ENCODE measurements around the gene FFAR3. TPM values are rescaled to one million over a fixed set of nuclear protein-coding genes. Genes with fewer than 3 reads are reported as not detected.

The FFAR3 gene, protein sequence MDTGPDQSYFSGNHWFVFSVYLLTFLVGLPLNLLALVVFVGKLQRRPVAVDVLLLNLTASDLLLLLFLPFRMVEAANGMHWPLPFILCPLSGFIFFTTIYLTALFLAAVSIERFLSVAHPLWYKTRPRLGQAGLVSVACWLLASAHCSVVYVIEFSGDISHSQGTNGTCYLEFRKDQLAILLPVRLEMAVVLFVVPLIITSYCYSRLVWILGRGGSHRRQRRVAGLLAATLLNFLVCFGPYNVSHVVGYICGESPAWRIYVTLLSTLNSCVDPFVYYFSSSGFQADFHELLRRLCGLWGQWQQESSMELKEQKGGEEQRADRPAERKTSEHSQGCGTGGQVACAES
- total RNA-seq: not detected in 2 replicates

DNA sequence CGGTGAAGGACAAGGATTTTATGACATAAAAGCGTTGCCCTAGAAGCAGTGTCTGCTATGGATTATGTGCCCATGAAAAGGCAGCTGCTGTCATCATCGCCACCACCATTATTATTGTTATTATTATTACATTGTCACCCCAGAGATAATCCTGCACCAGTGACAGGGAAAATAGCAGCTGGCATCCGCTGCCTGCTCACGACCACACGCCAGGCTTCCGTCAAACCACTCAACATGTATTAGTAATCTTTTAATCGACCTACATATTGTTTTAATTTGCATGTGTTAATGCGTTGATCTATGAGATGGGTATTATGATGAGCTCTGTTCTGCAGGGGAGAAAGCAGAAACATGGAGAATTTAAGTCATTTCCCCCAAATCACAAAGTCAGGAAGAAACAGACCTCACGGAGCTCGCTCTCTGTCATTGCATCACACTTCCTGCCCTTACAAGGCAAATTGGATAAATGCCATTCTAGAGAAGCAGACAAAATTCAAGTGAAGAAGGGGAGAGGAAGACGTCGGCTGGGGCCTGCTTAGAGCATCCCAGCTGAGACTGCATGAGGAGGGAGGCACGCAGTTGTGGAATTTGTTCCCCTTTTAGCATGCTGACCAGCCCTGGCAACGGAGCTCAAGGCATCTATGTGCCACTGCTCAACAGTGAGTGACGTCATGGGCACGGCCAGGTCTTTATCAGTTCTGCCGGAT lies at the start of gene FFAR3:
FFAR3 (plus strand) TSS at position 594 of the 707 bp plus-strand sequence. CDS start 431 bp downstream, outside the sequence.

DNA sequence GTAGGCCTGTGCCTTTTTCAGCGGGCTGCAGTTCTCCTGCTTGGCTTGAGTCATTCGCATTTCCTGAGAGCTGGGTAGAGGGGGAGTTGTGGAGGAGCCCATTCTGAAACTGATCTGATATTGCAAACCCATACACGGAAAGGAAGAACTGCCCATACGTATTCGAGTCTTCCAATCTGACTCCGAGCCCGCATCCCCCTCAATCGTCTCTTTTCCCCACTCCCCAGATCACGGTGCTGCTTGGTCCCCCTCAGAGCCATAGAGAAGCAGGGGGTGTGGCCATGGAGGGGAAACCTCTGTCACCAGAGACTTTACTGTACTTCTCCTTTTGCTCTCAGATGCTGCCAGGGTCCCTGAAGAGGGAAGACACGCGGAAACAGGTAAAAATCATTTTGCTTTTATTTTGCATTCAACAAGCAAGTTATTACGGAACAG lies 29.4 kb upstream of the FFAR3 start, which contains the start of gene CD22:
CD22 (plus strand) TSS at position 337 of the 435 bp plus-strand sequence. CDS start 2,854 bp downstream, outside the sequence.

DNA sequence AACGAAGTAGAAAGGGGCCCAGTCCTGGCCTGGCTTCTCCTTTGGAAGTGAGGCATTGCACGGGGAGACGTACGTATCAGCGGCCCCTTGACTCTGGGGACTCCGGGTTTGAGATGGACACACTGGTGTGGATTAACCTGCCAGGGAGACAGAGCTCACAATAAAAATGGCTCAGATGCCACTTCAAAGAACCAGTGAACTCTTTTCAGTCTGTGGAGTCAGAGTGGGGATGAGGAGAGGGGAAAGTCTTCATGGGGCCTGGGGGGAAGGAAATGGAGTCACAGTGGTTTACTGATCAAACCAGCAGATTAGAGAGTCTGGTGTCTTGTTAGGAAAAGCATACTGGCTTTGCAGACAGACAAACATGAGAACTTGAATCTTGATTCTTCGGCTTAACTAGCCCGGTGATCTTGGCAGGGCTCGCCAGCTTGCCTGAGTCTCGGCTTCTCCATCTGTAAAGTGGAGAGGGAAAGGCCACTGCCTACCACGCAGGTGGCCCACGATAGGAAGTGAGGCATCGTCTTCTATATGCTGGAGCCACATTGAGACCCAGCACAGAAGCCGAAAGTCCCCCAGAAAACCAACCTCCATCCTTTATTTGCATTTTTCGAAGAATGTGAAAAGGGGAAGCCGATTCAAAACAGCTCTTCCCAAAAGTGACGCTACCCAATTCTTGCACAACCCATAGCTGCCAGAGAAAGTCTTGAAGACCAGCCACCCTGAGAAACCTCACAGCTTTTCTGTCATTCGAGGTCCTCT lies 10.9 kb upstream of the FFAR3 start, which contains the start of gene FFAR1:
FFAR1 (plus strand) TSS at position 732 of the 759 bp plus-strand sequence. CDS start 3,650 bp downstream, outside the sequence.

DNA sequence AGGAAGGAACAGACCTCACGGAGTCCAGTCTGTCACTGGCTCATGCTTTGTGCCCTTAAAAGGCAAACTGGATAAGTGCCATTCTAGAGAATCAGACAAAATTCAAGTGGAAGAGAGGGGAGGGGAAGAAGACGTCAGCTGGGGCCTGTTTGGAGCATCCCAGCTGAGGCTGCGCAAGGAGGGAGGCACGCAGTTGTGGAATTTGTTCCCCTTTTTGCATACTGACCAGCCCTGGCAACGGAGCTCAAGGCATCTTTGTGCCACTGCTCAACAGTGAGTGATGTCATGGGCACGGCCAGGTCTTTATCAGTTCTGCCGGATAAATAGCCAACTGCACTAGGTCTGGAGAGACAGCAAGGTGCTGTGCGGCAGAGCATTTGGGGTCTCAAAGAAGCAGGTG lies 12.5 kb downstream of the FFAR3 start, which contains the start of gene GPR42:
GPR42 (plus strand) TSS at position 347 of the 400 bp plus-strand sequence. CDS start 292 bp downstream, outside the sequence.

Other genes with a start within 250 kb of the FFAR3 start
- gene FXYD3, start 242.6 kb upstream of the FFAR3 start, total RNA-seq: not detected in 2 replicates
- not detected in 2 replicates for gene LGI4, start 223.4 kb upstream of the FFAR3 start, total RNA-seq
- 0.32 and 0.52 TPM in 2 replicates for gene FXYD1, start 219.6 kb upstream of the FFAR3 start, total RNA-seq
- gene FXYD7, start 215.2 kb upstream of the FFAR3 start, total RNA-seq: not detected in 2 replicates
- 46.0 and 64.4 TPM in 2 replicates for gene FXYD5, start 203.7 kb upstream of the FFAR3 start, total RNA-seq
- gene FAM187B, start 129.7 kb upstream of the FFAR3 start, total RNA-seq: not detected in 2 replicates
- gene LSR, start 109.5 kb upstream of the FFAR3 start, total RNA-seq: 0.11 and 0.13 TPM in 2 replicates
- 45.9 and 51.5 TPM in 2 replicates for gene USF2, start 89.5 kb upstream of the FFAR3 start, total RNA-seq
- gene HAMP, start 75.9 kb upstream of the FFAR3 start, total RNA-seq: under 0.01 TPM in 1 of 2 replicates, not detected in the other
- not detected in 2 replicates for gene MAG, start 66.3 kb upstream of the FFAR3 start, total RNA-seq
- gene CD22, start 29.3 kb upstream of the FFAR3 start, total RNA-seq: under 0.01 and 0.97 TPM in 2 replicates
- not detected in 2 replicates for gene FFAR1, start 10.6 kb upstream of the FFAR3 start, total RNA-seq
- gene GPR42, start 12.6 kb downstream of the FFAR3 start, total RNA-seq: not detected in 2 replicates
- not detected in 2 replicates for gene FFAR2, start 89.8 kb downstream of the FFAR3 start, total RNA-seq
- gene KRTDAP, start 132.0 kb downstream of the FFAR3 start, total RNA-seq: not detected in 2 replicates
- gene DMKN, start 155.2 kb downstream of the FFAR3 start, total RNA-seq: 12.1 and 21.0 TPM in 2 replicates
- 1.9 and 2.5 TPM in 2 replicates for gene SBSN, start 169.9 kb downstream of the FFAR3 start, total RNA-seq
- not detected in 2 replicates for gene GAPDHS, start 175.0 kb downstream of the FFAR3 start, total RNA-seq
- 46.9 and 60.5 TPM in 2 replicates for gene TMEM147, start 187.2 kb downstream of the FFAR3 start, total RNA-seq
- gene ATP4A, start 205.2 kb downstream of the FFAR3 start, total RNA-seq: not detected in 2 replicates
- not detected in 2 replicates for gene PMIS2, start 227.7 kb downstream of the FFAR3 start, total RNA-seq

Data from articular chondrocyte of knee joint (primary cell).